ENCODE data around the gene PEAR1.
"Not testable (repeated sequence)": the region's sequence is repeated elsewhere in the genome, so short reads cannot be mapped to it uniquely, and the experiment has no call there.

PEAR1 gene

GRCh38 chr1:156920233-156921052, 26.9 kb downstream of the PEAR1 start, which contains the start of gene LRRC71:
Gene LRRC71, plus strand, starts transcription at chr1:156920632. Its CDS starts 172 bp downstream, at chr1:156920804.
- no peak for DNase-seq (ENCODE audit: low read depth, low spot score)

- no peak for DNase-seq (ENCODE audit: low read depth, low spot score)
Measured at GRCh38 chr1:156921053-156921529, 27.6 kb downstream of the PEAR1 start.

- no peak for DNase-seq (ENCODE audit: low read depth, low spot score)
Measured at GRCh38 chr1:156922986-156923669, 29.6 kb downstream of the PEAR1 start.

GRCh38 chr1:156923670-156924477, 30.4 kb downstream of the PEAR1 start:
- DNase-seq (ENCODE audit: low read depth, low spot score): no peak

GRCh38 chr1:156924478-156925153, 31.1 kb downstream of the PEAR1 start:
- no peak for DNase-seq (ENCODE audit: low read depth, low spot score)

- no peak for DNase-seq (ENCODE audit: low read depth, low spot score)
Measured at GRCh38 chr1:156925154-156926010, 31.9 kb downstream of the PEAR1 start.

GRCh38 chr1:156926175-156926574, 32.7 kb downstream of the PEAR1 start:
- DNase-seq (ENCODE audit: low read depth, low spot score): peak; percentile 37

GRCh38 chr1:156926695-156927094, 33.2 kb downstream of the PEAR1 start:
- not testable (repeated sequence) for DNase-seq (ENCODE audit: low read depth, low spot score)

- no peak for DNase-seq (ENCODE audit: low read depth, low spot score)
Measured at GRCh38 chr1:156927215-156928042, 33.9 kb downstream of the PEAR1 start.

GRCh38 chr1:156928043-156928602, 34.6 kb downstream of the PEAR1 start:
- no peak for DNase-seq (ENCODE audit: low read depth, low spot score)

GRCh38 chr1:156929596-156930238, 36.2 kb downstream of the PEAR1 start:
- DNase-seq (ENCODE audit: low read depth, low spot score): no peak

GRCh38 chr1:156930483-156930882, 37.0 kb downstream of the PEAR1 start:
- no peak for DNase-seq (ENCODE audit: low read depth, low spot score)

GRCh38 chr1:156931211-156931952, 37.9 kb downstream of the PEAR1 start:
- DNase-seq (ENCODE audit: low read depth, low spot score): no peak

- DNase-seq (ENCODE audit: low read depth, low spot score): no peak
Measured at GRCh38 chr1:156931974-156932710, 38.6 kb downstream of the PEAR1 start.

GRCh38 chr1:156933136-156933535, 39.6 kb downstream of the PEAR1 start:
- no peak for DNase-seq (ENCODE audit: low read depth, low spot score)

- no peak for DNase-seq (ENCODE audit: low read depth, low spot score)
Measured at GRCh38 chr1:156935505-156936128, 42.1 kb downstream of the PEAR1 start.

GRCh38 chr1:156936191-156936590, 42.7 kb downstream of the PEAR1 start:
- DNase-seq (ENCODE audit: low read depth, low spot score): no peak
